SK-N-SH (cell line): ENCODE data around the gene EXOC4.

Source experiments
- EZH2phosphoT487 ChIP-seq: fragments of 200-600 bp; sonication (generic); IDR thresholded peaks from 2 replicates; pipeline ENCODE4 v1.6.1; 2017; ENCODE audit warnings: low read depth, mixed run types, mild to moderate bottlenecking, antibody characterized with exemption, moderate library complexity, borderline replicate concordance
- GATA2 ChIP-seq: sonication (generic); formaldehyde crosslinking; IDR thresholded peaks from 2 replicates; pipeline ENCODE4 v1.5.0; 2020; ENCODE audit warnings: mild to moderate bottlenecking, missing genetic modification reagents
- MAX ChIP-seq: IDR thresholded peaks from 2 replicates; pipeline ENCODE4 v1.4.0; 2012; ENCODE audit warnings: low read depth
- MXI1 ChIP-seq: IDR thresholded peaks from 2 replicates; pipeline ENCODE4 v1.6.1; 2012; ENCODE audit warnings: mild to moderate bottlenecking, low read depth, low read length, improper control_type of control experiment
- NFIC ChIP-seq: IDR thresholded peaks from 2 replicates; pipeline ENCODE4 v1.4.0; 2012; ENCODE audit warnings: borderline replicate concordance
- POLR2AphosphoS5 ChIP-seq: IDR thresholded peaks from 2 replicates; pipeline ENCODE4 v1.6.1; 2012; ENCODE audit warnings: low read depth, low read length
- RXRA ChIP-seq: IDR thresholded peaks from 2 replicates; pipeline ENCODE4 v1.4.0; 2012; ENCODE audit warnings: low read depth, mild to moderate bottlenecking, borderline replicate concordance
- SMC3 ChIP-seq: IDR thresholded peaks from 2 replicates; pipeline ENCODE4 v1.6.1; 2012; ENCODE audit warnings: low read depth, low read length, improper control_type of control experiment
- YY1 ChIP-seq: IDR thresholded peaks from 2 replicates; pipeline ENCODE4 v1.4.0; 2012; ENCODE audit warnings: low read depth, mild to moderate bottlenecking
- TF ChIP-seq, protein P1 (sequence below): fragments of 200-600 bp; sonication (generic); IDR thresholded peaks from 2 replicates; pipeline ENCODE4 v1.6.1; 2017; ENCODE audit warnings: antibody characterized with exemption, mild to moderate bottlenecking, moderate library complexity
- TF ChIP-seq, protein P2 (sequence below): IDR thresholded peaks from 2 replicates; pipeline ENCODE4 v1.6.1; 2012; ENCODE audit warnings: mild to moderate bottlenecking, low read depth, low read length, moderate library complexity

- no peak for TF ChIP-seq RXRA
- TF ChIP-seq, protein P1, sequence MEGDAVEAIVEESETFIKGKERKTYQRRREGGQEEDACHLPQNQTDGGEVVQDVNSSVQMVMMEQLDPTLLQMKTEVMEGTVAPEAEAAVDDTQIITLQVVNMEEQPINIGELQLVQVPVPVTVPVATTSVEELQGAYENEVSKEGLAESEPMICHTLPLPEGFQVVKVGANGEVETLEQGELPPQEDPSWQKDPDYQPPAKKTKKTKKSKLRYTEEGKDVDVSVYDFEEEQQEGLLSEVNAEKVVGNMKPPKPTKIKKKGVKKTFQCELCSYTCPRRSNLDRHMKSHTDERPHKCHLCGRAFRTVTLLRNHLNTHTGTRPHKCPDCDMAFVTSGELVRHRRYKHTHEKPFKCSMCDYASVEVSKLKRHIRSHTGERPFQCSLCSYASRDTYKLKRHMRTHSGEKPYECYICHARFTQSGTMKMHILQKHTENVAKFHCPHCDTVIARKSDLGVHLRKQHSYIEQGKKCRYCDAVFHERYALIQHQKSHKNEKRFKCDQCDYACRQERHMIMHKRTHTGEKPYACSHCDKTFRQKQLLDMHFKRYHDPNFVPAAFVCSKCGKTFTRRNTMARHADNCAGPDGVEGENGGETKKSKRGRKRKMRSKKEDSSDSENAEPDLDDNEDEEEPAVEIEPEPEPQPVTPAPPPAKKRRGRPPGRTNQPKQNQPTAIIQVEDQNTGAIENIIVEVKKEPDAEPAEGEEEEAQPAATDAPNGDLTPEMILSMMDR = no peak
- TF ChIP-seq MXI1 = no peak
- TF ChIP-seq POLR2AphosphoS5 = no peak
- no peak for TF ChIP-seq MAX
- TF ChIP-seq EZH2phosphoT487 = no peak
- no peak for TF ChIP-seq NFIC
- no peak for TF ChIP-seq YY1
- TF ChIP-seq, protein P2, sequence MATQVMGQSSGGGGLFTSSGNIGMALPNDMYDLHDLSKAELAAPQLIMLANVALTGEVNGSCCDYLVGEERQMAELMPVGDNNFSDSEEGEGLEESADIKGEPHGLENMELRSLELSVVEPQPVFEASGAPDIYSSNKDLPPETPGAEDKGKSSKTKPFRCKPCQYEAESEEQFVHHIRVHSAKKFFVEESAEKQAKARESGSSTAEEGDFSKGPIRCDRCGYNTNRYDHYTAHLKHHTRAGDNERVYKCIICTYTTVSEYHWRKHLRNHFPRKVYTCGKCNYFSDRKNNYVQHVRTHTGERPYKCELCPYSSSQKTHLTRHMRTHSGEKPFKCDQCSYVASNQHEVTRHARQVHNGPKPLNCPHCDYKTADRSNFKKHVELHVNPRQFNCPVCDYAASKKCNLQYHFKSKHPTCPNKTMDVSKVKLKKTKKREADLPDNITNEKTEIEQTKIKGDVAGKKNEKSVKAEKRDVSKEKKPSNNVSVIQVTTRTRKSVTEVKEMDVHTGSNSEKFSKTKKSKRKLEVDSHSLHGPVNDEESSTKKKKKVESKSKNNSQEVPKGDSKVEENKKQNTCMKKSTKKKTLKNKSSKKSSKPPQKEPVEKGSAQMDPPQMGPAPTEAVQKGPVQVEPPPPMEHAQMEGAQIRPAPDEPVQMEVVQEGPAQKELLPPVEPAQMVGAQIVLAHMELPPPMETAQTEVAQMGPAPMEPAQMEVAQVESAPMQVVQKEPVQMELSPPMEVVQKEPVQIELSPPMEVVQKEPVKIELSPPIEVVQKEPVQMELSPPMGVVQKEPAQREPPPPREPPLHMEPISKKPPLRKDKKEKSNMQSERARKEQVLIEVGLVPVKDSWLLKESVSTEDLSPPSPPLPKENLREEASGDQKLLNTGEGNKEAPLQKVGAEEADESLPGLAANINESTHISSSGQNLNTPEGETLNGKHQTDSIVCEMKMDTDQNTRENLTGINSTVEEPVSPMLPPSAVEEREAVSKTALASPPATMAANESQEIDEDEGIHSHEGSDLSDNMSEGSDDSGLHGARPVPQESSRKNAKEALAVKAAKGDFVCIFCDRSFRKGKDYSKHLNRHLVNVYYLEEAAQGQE = no peak
- TF ChIP-seq GATA2 (CRISPR knock-in tag) = no peak
- no peak for TF ChIP-seq SMC3
These were observed 607.1 kb downstream of the EXOC4 start for GRCh38 chr7:133859871-133860450.
